MV-4-11 (cell line): ENCODE measurements around the gene IMMP2L.
"Not testable (repeated sequence)": the region's sequence is repeated elsewhere in the genome, so short reads cannot be mapped to it uniquely, and the experiment has no call there.

Experiments
- DNase-seq: peaks from one replicate; lab custom pipeline; 2025; lab: John Stamatoyannopoulos, UW

The IMMP2L gene

DNA sequence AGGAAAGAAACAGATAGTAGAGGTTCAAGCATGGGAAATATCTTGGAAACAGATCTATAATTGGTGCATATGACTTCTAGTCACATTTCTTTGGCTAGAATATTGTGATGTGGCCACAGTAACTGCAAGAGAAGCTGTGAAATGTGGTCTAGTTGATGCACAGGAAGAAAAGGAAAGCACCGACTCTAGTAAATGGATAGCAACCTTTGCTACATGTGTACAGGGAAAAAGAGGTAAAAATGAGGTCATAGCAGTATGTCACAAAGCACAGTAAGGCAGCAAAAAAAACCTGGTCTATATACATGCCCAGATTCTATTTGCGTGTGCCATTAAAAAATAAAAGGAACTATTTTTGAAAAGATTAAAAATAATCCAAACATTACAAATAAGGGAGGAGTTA is 573.9 kb downstream of the IMMP2L start:
- no peak for DNase-seq

DNA sequence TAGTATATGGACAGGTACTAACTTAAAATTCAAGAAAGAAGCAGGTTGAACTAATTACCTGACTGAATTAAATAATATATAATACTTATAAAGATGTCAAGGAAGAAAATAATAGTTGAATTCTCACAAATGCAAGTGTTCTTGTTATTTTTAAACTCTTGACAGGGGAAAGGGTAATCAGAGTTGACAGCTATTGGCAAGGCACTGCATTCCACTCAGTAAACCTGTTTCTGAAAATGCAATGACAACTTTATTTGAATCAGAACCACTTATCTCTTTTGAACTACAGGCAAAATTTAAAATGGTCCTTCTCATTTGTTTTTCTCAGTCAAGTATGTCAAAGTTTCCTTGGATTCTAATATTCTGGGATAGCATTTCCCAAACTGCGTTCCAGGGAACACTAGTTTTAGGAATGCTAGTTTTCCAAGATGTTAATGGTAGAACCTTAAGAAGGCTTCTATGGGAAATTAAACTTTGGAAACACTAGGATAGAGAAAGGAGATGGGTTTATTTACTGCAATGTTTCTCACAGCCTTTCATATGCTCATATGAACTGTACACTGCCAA is 575.1 kb downstream of the IMMP2L start:
- DNase-seq = no peak

GRCh38 chr7:110983822-110984456 is 578.4 kb downstream of the IMMP2L start:
- no peak for DNase-seq

GRCh38 chr7:110977127-110977737 is 585.1 kb downstream of the IMMP2L start:
- peak; percentile 20 for DNase-seq

DNA sequence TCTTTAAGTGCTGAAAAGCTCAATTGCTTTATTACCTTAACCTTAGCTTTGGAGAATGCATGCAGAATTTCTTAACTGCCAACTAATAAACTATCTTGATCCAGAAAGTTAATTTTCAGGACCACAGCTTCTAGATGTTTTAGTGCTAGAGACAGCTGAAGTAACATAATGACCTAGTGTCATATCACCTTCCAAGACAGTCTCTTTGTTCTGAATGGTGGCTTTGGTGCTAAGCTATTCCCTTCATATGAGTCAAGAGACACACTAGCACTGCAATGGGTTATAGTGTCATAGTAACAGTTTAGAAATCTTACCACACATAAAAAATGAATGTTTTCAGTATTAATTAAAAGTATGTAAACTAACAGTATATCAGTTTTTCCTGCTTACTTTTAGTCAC is 586.8 kb downstream of the IMMP2L start:
- DNase-seq = no peak

- DNase-seq = no peak
Observed at GRCh38 chr7:110974441-110974840, 587.9 kb downstream of the IMMP2L start.

GRCh38 chr7:110973196-110973990 is 588.9 kb downstream of the IMMP2L start:
- DNase-seq = no peak

GRCh38 chr7:110964775-110965174 is 597.5 kb downstream of the IMMP2L start:
- DNase-seq = peak; percentile 20

DNA sequence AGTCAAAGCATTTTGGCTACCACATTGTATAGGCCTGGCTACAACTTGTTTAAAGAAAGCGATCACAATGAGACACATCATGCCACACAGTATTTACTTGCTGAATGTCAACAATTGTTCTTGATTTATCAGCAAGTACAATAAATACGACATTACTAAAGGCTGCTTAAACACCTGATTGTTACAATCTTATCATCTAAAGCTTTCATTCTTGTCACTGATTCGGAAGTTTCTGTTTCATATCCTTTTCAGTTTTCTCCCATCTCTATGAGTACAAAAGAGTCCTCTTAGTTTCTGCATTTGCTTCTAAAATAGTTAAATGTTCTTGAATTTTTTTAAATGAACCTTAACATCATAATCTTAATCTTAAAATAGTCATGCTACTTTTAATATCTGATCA is 599.5 kb downstream of the IMMP2L start:
- DNase-seq = no peak

- DNase-seq = no peak
Observed at GRCh38 chr7:110962374-110962773, 599.9 kb downstream of the IMMP2L start.

DNA sequence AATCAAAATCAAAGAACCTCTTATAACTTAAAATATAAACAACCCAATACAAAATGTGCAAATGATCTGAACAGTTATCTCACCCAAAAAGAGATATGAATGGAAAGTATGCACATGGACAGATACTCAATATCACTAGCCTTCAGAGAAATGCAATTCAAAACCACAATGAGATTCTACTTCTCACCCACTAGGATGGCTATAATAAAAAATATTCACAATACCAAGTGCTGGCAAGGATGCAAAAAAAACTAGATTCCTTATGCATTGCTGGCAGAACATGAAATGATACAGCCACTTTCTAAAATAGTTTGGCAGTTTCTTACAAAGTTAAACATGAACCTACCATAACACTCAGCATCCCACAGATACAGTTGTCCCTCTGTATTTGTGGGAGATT is 601.5 kb downstream of the IMMP2L start:
- DNase-seq = no peak

DNA sequence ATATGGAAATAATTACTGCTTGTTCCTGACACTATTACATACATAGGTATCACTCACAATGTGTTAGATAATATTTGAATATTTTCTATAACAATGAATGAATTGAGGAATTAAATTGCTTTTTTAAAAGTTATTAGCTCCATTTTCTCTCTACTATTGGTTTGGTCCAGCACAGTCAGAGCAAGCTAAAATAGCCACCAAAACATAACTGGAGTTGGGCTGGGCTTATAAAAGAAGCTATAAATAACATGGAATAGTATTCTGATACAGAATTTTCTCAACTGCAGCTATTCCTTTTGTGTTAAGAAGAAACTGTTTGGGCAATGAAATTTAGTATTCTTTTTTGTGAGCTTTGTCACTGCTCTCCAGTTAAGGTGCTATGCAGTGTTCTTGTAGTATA is 614.0 kb downstream of the IMMP2L start:
- DNase-seq = no peak

- no peak for DNase-seq
Observed at GRCh38 chr7:110947408-110947807, 614.9 kb downstream of the IMMP2L start.

DNA sequence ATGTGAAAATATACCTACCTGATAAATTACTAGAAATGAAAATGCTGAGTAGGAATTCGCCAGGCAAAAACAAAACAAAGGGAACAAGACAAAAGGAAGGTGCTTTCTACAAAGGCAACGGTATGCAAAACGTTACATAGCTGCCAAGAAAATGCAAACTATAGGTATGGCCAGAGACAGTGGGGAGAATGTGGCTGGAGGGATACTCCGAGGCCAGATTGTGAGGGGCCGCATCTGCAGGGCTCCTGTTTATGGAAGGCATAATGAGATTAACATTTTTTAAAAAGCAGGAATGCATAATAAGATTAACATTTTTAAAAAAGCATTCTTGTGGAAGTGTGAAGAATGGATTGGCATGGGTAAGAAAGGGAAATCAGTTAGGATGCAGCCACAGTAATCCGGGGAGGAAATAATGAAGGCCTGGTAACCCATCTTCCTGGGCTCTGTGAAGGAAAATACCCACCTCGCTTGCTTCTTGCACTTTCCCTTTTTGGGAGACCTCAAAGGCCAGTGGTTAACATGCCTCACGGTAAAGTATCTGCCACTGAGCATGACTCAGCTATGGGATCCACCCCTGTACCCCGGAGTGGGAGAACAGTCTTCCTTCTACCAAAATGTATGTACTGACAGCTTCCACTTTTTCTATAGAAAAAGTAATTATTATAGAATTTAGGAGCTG is 617.2 kb downstream of the IMMP2L start:
- DNase-seq = peak; percentile 36

DNA sequence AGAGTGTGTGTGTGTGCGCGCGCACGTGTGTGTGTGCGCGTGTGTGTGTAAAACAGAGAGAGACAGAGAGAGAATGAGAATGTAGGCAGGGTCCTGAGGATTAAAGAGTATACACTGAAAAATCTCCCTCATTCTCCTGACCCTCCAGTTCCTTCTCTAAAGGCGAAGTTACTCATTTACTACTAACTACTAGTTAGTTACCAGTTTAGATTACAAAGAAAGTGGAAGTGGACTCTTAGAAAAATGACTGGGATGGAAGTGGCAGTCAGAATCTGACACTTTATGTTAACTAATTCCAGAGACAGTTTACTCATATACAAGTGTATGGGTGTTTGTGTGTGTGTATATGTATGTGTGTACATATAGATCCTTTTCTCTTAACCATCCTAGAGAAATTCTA is 617.8 kb downstream of the IMMP2L start:
- DNase-seq = no peak

GRCh38 chr7:110943701-110944345 is 618.5 kb downstream of the IMMP2L start:
- DNase-seq = no peak

DNA sequence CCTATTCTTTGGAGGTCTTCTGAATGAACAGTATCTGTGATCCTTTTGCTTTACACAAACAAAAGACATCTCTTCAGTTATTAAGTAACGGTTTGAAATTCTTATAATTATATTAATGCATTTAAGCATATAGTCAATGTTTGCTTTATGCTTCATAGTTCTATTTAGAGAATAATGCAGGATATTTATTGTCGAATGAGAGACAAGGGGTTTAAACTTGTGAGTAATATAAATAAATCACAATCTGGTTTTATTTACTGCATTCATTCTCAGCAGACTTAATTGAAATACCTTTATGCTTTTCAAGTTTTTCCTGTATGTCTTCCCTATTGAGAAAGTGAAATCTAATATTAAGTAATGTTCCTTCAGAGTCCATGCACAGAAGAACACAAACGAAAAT is 620.9 kb downstream of the IMMP2L start:
- DNase-seq = no peak

DNA sequence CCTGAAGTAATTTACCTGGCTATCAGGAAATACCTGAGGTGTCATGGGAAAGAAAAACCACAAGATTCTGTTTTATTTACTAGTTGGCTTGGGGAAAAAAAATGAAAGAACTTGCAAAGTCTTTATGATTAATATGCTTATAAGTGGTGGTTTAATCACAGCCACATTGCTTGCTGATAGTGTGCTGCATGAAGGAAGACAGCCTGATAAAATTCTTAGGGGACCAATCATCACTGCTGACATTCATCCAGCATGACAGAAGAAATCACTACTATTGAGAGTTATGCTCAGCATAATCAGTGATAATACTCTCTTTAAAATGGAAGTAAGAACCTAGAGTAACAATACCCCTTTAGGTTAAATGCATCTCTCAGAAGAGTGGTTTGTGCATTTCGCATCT is 621.5 kb downstream of the IMMP2L start:
- DNase-seq = no peak

GRCh38 chr7:110938165-110938564 is 624.1 kb downstream of the IMMP2L start:
- no peak for DNase-seq

- DNase-seq = not testable (repeated sequence)
Observed at GRCh38 chr7:110936665-110937064, 625.6 kb downstream of the IMMP2L start.

DNA sequence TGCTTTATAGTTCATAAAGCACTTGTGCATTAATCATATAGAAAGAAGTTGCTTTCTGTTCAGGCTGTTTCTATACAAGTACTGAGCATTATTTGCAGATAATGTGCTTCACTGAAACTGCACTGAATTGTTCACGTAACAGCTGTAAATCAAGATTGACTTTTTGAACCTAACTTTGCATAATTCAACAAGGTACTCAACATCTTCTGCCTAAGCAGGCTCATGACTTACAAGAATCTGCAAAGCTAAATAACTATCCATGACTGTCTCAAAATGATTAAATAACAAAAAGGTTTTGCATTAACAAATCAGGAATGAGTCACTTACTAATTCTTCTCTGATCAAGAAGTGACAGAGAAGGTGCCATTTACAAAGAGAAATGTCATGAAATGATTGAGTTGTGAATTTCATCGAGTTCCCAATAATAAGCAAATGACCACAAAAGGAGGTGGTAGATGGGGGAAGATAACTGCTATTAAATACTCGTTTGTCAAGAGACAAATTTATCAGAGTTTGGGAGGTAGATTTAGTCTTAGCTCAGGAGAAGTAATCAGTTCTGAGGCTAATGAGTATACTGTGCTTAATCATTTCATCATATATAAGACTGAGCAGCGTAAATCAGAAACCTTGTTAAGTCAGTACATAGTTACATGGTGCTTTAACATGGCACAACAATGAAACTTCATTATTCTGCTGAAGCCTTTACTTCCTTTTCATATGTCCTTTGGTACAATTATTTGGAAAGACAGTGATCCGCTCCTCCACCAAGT is 632.6 kb downstream of the IMMP2L start:
- no peak for DNase-seq
